SK-N-SH (cell line): Measurements from ENCODE around the gene PER2.

Experiments
- CTCF ChIP-seq: fragments of 200-600 bp; sonication (generic); IDR thresholded peaks from 2 replicates; pipeline ENCODE4 v1.6.1; 2017; ENCODE audit warnings: antibody characterized with exemption, mild to moderate bottlenecking, moderate library complexity
- ELF1 ChIP-seq: IDR thresholded peaks from 2 replicates; pipeline ENCODE4 v1.4.0; 2012
- TCF12 ChIP-seq: IDR thresholded peaks from 2 replicates; pipeline ENCODE4 v1.4.0; 2012

DNA sequence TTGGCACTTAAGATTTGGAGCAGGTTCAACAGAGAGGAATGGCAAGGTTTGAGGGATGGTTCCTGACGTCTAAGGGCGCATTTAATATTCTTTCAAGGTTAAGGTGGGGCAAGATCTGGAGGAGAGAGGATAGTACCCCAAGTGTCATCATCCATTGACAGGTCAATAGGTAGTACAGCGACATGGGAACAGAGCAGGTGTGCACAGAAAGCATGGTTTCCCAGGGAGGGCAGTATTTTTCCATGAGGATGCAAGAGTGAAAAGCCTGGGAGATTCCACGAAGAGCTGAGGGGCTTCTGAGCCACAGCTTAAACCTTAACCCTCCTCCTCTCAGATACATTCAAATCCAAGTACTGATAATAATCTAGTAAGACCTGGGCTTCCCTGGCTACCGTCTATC, 57.7 kb downstream of the PER2 start:
- TF ChIP-seq ELF1 (no peak), TCF12 (no peak), CTCF (no peak)
